Mucosa of stomach (tissue), 1 donor: ENCODE data around the gene CACNA2D3.

ENCODE experiments used
- H3K27me3 ChIP-seq: one replicate; pipeline ENCODE4 v1.7.0; 2013; ENCODE audit warnings: mild to moderate bottlenecking, low read length; ENCODE audit not compliant: control insufficient read depth, insufficient read depth
- H3K36me3 ChIP-seq: one replicate; pipeline ENCODE4 v1.7.0; 2013; ENCODE audit warnings: low read length; ENCODE audit not compliant: control insufficient read depth, insufficient read depth
- H3K4me1 ChIP-seq: one replicate; pipeline ENCODE4 v1.7.0; 2013; ENCODE audit warnings: mild to moderate bottlenecking, low read length; ENCODE audit not compliant: control insufficient read depth, insufficient read depth
- H3K4me3 ChIP-seq: one replicate; pipeline ENCODE4 v1.7.0; 2013; ENCODE audit warnings: low read length
- H3K9ac ChIP-seq: one replicate; pipeline ENCODE4 v1.7.0; 2013; ENCODE audit warnings: mild to moderate bottlenecking, low read length, moderate library complexity
- H3K9me3 ChIP-seq: one replicate; pipeline ENCODE4 v1.7.0; 2013; ENCODE audit warnings: mild to moderate bottlenecking, low read length, moderate library complexity; ENCODE audit not compliant: control insufficient read depth
- donor health status: Pancreatic carcinoma.

CACNA2D3 gene

GRCh38 chr3:54783611-54784010, 661.3 kb downstream of the CACNA2D3 start:
- Histone ChIP-seq H3K4me3 (no peak overlapping the region), H3K9me3 (no peaks in the 10 kb centered on the region), H3K36me3 (no peaks in the 10 kb centered on the region), H3K4me1 (no peaks in the 10 kb centered on the region), H3K9ac (no peak overlapping the region), H3K27me3 (no peaks in the 10 kb centered on the region)

- H3K36me3 ChIP-seq: no peaks in the 10 kb centered on the region
- no peaks in the 10 kb centered on the region for H3K27me3 ChIP-seq
- H3K4me1 ChIP-seq: no peaks in the 10 kb centered on the region
- H3K9ac ChIP-seq: no peak overlapping the region
- no peaks in the 10 kb centered on the region for H3K9me3 ChIP-seq
- H3K4me3 ChIP-seq: no peak overlapping the region
Observed at GRCh38 chr3:54784021-54784420, 661.7 kb downstream of the CACNA2D3 start.

- Histone ChIP-seq H3K9me3 (no peaks in the 10 kb centered on the region), H3K36me3 (no peaks in the 10 kb centered on the region), H3K9ac (no peak overlapping the region), H3K4me1 (no peaks in the 10 kb centered on the region), H3K27me3 (no peaks in the 10 kb centered on the region), H3K4me3 (no peak overlapping the region)
Observed at GRCh38 chr3:54785976-54786375, 663.6 kb downstream of the CACNA2D3 start.

- Histone ChIP-seq H3K27me3 (no peaks in the 10 kb centered on the region), H3K9ac (no peak overlapping the region), H3K4me1 (no peaks in the 10 kb centered on the region), H3K4me3 (no peak overlapping the region), H3K36me3 (no peaks in the 10 kb centered on the region), H3K9me3 (no peaks in the 10 kb centered on the region)
Observed at GRCh38 chr3:54790051-54790450, 667.7 kb downstream of the CACNA2D3 start.

DNA sequence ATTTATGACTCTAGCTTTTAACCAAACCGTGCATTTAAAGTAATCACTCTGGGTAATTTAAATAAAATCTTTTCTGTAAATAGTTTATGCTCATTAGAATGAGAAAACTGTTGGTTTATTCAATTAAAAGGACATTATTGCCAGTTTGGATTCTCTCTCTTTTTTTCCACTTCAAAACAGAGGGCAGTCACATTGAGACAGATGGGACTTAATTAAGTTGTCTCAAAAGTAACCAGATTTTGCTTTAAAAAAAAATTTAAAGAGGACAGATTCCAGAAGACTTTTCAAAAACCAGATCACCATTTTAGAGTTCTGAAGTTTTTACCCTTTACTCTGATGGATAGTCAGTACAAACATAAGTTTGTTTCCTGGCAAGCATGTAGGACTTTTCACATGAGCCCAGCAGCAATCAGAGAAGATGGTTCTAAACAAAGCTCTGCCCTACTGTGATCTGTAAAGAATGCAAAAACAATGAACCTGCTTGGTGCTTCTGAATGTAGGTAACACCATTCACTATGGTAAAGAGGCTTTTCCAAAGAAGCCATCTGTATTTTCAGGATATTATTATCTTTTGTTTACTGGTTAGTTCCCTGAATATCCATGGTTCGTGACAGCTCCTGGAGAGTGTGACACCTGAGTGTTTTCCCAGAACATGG, 669.3 kb downstream of the CACNA2D3 start:
- H3K36me3 ChIP-seq: no peaks in the 10 kb centered on the region
- H3K9ac ChIP-seq: no peak overlapping the region
- H3K27me3 ChIP-seq: no peaks in the 10 kb centered on the region
- no peaks in the 10 kb centered on the region for H3K9me3 ChIP-seq
- no peaks in the 10 kb centered on the region for H3K4me1 ChIP-seq
- no peak overlapping the region for H3K4me3 ChIP-seq

DNA sequence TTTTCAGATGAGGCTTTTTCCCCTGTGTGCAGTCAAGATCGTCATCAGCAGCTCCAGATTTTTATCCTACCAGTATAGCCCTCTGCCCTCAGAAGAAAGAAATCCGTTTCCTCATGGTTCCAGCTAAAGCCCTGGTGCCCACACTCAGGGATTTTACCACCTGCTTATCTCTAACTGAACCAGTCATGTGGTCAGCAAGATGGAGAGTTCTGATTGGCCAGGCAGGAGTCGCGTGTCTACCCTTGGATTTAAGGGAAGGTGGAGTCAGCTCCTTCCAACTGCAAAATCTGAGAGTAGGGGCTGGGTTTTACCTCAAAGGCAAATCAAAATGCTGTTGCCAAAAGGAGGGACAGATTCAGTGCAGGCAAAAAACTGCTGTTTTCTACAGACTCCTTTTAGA, 670.2 kb downstream of the CACNA2D3 start:
- no peak overlapping the region for H3K4me3 ChIP-seq
- no peaks in the 10 kb centered on the region for H3K9me3 ChIP-seq
- no peaks in the 10 kb centered on the region for H3K27me3 ChIP-seq
- H3K36me3 ChIP-seq: no peaks in the 10 kb centered on the region
- H3K9ac ChIP-seq: no peak overlapping the region
- no peaks in the 10 kb centered on the region for H3K4me1 ChIP-seq

DNA sequence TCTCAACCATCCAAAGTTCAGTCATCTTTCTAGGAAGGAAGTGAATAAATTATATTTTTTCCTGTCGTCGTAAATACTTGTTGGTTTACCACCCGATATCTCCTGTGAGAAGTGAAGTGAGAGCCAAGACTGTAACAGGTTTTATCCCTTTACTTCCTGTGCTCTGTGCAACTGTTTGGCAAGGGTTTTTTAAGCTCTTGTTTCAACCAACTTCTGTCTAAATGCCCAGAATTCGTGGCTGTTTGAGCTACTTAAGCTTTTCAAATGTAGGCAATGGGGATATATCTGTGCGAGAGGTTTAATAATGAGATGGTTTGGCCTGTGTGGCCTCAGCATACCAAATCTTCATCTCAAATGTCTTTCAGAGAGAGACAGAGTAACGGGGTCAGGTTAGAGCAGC, 670.8 kb downstream of the CACNA2D3 start:
- Histone ChIP-seq H3K36me3 (no peaks in the 10 kb centered on the region), H3K9me3 (no peaks in the 10 kb centered on the region), H3K4me1 (no peaks in the 10 kb centered on the region), H3K27me3 (no peaks in the 10 kb centered on the region), H3K9ac (no peak overlapping the region), H3K4me3 (no peak overlapping the region)

GRCh38 chr3:54797111-54797510, 674.8 kb downstream of the CACNA2D3 start:
- no peaks in the 10 kb centered on the region for H3K4me1 ChIP-seq

DNA sequence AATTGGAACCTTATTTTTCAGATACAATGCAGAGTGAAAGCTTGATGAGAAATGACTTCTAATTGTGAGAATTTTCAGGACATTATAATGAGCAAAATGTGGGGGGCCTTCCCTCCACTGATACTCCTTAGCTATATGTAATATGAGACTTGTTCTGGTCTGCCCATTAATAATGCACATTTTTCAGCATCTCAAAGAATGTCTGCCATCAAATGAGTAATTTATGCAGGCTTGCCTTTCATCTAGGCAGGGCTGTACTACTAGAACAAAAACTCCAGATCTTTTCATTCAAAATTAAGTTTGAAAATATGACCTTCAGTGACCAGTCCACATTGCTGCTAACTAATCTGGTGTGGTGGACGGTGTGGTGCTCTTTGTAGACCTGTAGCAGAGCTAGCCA, 678.1 kb downstream of the CACNA2D3 start:
- H3K27me3 ChIP-seq: no peaks in the 10 kb centered on the region
- no peaks in the 10 kb centered on the region for H3K36me3 ChIP-seq
- no peaks in the 10 kb centered on the region for H3K9me3 ChIP-seq
- no peak overlapping the region for H3K9ac ChIP-seq
- H3K4me1 ChIP-seq: no peaks in the 10 kb centered on the region
- H3K4me3 ChIP-seq: no peak overlapping the region

More at GRCh38 chr3:54797111-54797510, 674.8 kb downstream of the CACNA2D3 start:
- no peak overlapping the region for H3K9ac ChIP-seq
- H3K27me3 ChIP-seq: no peaks in the 10 kb centered on the region
- no peaks in the 10 kb centered on the region for H3K9me3 ChIP-seq
- H3K36me3 ChIP-seq: no peaks in the 10 kb centered on the region
- H3K4me3 ChIP-seq: no peak overlapping the region

DNA sequence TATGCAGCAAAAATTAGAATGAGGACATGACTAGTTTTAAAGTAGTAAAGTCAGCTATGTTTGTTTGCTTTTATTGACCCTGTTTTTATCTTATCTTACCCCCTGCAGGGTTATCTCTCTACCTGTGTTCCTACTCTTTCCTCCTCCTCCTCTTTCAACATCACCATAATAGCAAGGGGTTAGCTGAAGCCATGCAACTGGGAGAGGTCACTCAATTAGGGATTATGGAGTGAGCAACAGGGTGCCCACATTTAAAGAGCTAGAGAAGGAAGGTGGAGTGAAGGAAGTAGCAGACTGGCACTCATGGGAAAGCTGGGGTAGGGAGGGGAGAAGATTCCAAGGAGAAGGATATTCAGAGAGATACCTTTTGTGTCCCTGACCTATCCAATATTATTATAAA, 679.6 kb downstream of the CACNA2D3 start:
- no peaks in the 10 kb centered on the region for H3K36me3 ChIP-seq
- H3K4me3 ChIP-seq: no peak overlapping the region
- no peaks in the 10 kb centered on the region for H3K9me3 ChIP-seq
- no peaks in the 10 kb centered on the region for H3K27me3 ChIP-seq
- no peak overlapping the region for H3K9ac ChIP-seq
- H3K4me1 ChIP-seq: no peaks in the 10 kb centered on the region

DNA sequence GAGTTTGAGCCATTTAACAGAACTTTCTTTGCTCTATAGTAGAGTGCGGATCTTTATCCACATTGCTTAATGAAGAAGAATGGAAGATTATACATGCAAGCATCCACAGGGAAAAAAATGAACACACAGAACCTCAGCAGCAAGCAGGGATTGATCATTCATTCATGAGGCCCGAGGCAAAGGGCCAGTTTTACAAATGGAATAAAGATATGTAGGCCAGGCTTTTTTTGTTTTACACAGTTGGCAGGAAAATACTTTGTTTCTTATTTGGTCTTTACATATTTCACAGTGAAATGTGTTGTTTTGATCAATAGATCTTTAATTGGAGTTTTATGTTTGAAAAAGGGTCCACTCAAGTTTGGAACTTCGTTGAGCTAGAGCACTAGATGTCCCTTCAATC, 688.0 kb downstream of the CACNA2D3 start:
- Histone ChIP-seq H3K4me3 (no peak overlapping the region), H3K4me1 (no peaks in the 10 kb centered on the region), H3K9me3 (no peaks in the 10 kb centered on the region), H3K9ac (no peak overlapping the region), H3K36me3 (no peaks in the 10 kb centered on the region), H3K27me3 (no peaks in the 10 kb centered on the region)

DNA sequence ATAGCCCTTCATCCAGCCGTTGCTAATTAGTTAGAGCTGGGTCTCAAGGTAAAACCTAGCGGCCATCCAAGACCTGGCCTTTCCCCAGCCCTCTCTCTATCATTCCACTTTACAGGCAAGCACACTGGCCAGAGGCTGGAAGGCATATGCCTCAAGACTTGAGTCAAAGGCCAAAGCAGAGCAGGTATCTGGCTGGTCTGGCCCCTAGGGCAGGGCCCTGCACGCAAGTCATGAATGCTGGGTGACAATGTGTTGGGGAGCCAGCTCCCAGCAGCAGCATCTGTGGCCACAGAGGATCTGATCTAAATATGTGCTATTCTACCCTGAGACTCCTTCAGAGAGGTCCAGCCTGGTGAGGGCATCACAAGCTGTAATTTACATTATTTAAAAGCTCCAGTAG, 691.9 kb downstream of the CACNA2D3 start:
- H3K27me3 ChIP-seq: no peaks in the 10 kb centered on the region
- no peak overlapping the region for H3K9ac ChIP-seq
- H3K4me1 ChIP-seq: no peaks in the 10 kb centered on the region
- no peaks in the 10 kb centered on the region for H3K9me3 ChIP-seq
- no peaks in the 10 kb centered on the region for H3K36me3 ChIP-seq
- no peak overlapping the region for H3K4me3 ChIP-seq

DNA sequence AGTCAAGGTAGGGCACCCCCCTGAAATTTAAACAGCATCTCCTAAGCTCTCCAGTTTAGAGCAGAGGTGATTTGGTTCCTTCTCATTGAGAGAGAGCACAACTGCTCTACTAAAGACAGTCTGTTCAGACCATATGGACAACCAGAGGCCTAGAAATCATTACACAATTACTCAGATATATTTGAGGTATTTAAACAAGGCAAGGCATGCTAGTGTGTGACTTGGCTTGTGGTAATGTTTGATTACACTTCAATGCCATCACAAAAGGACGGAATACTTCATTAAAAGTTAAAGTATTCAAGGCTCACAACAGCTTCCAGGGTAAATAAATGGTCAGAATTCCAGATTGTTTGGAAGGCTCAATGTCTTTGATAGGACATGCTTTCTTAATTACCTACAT, 695.3 kb downstream of the CACNA2D3 start:
- Histone ChIP-seq H3K4me1 (no peaks in the 10 kb centered on the region), H3K36me3 (no peaks in the 10 kb centered on the region), H3K9ac (no peak overlapping the region), H3K9me3 (no peaks in the 10 kb centered on the region), H3K4me3 (no peak overlapping the region), H3K27me3 (no peaks in the 10 kb centered on the region)
